MG63 (cell line): ENCODE results near the gene AGAP1. TPM values are rescaled to one million over a fixed set of nuclear protein-coding genes. Genes with fewer than 3 reads are reported as not detected.

Experiments used
- DNase-seq: peaks from one replicate; pipeline ENCODE4 v3.0.0-alpha.2; 2020
- H3K27me3 ChIP-seq: fragments of 250-450 bp; sonication (Bioruptor Pico); 2 replicates; pipeline ENCODE4 v1.5.1; 2020; ENCODE audit warnings: mild to moderate bottlenecking, moderate library complexity
- H3K36me3 ChIP-seq: fragments of 250-450 bp; sonication (Bioruptor Pico); 2 replicates; pipeline ENCODE4 v1.5.1; 2020; ENCODE audit warnings: mild to moderate bottlenecking, moderate library complexity
- H3K4me3 ChIP-seq: fragments of 250-450 bp; sonication (Bioruptor Pico); 2 replicates; pipeline ENCODE4 v1.5.1; 2020; ENCODE audit warnings: mild to moderate bottlenecking, moderate library complexity
- H3K9me3 ChIP-seq: fragments of 250-450 bp; sonication (Bioruptor Pico); 2 replicates; pipeline ENCODE4 v1.5.1; 2020; ENCODE audit warnings: mild to moderate bottlenecking, moderate library complexity
- total RNA-seq: library from RNA; depleted of rRNA; stranded (reverse); fragments of >200 nt; shearing (Covaris generic); gene quantifications from 2 replicates; pipeline ENCODE4 v1.2.3, GENCODE V29; 2014; ENCODE audit warnings: low replicate concordance

Gene AGAP1
- total RNA-seq, 1 experiment from 2014 or later, result 8.8 TPM

GRCh38 chr2:236010920-236011685 lies 517.3 kb downstream of the AGAP1 start:
- DNase-seq, result no peak
- H3K9me3 ChIP-seq, result no peaks in the 10 kb centered on the region; the same call in 1 of the 2 replicates
- no peaks in the 10 kb centered on the region for H3K27me3 ChIP-seq
- no peak overlapping the region for H3K4me3 ChIP-seq
- no peaks in the 10 kb centered on the region for H3K36me3 ChIP-seq

GRCh38 chr2:236012155-236012554 lies 518.3 kb downstream of the AGAP1 start:
- H3K4me3 ChIP-seq, result no peak overlapping the region
- no peaks in the 10 kb centered on the region for H3K36me3 ChIP-seq
- no peak for DNase-seq
- H3K9me3 ChIP-seq, result no peaks in the 10 kb centered on the region
- H3K27me3 ChIP-seq, result no peaks in the 10 kb centered on the region

GRCh38 chr2:236014408-236015131 lies 520.7 kb downstream of the AGAP1 start:
- no peaks in the 10 kb centered on the region for H3K27me3 ChIP-seq
- H3K36me3 ChIP-seq, result no peaks in the 10 kb centered on the region
- H3K4me3 ChIP-seq, result no peak overlapping the region
- DNase-seq, result no peak
- H3K9me3 ChIP-seq, result no peaks in the 10 kb centered on the region

- Histone ChIP-seq H3K4me3 (no peak overlapping the region), H3K9me3 (no peaks in the 10 kb centered on the region)
- no peak for DNase-seq
Measured at GRCh38 chr2:236015171-236015570, 521.3 kb downstream of the AGAP1 start.

GRCh38 chr2:236016496-236016895 lies 522.7 kb downstream of the AGAP1 start:
- no peaks in the 10 kb centered on the region for H3K9me3 ChIP-seq
- no peaks in the 10 kb centered on the region for H3K27me3 ChIP-seq
- no peaks in the 10 kb centered on the region for H3K36me3 ChIP-seq
- no peak overlapping the region for H3K4me3 ChIP-seq
- DNase-seq, result no peak

More at GRCh38 chr2:236015171-236015570, 521.3 kb downstream of the AGAP1 start:
- Histone ChIP-seq H3K27me3 (no peaks in the 10 kb centered on the region), H3K36me3 (no peaks in the 10 kb centered on the region)

- no peaks in the 10 kb centered on the region for H3K9me3 ChIP-seq
Measured at GRCh38 chr2:236017446-236017845, 523.6 kb downstream of the AGAP1 start.

GRCh38 chr2:236019434-236019833 lies 525.6 kb downstream of the AGAP1 start:
- Histone ChIP-seq H3K36me3 (no peaks in the 10 kb centered on the region), H3K4me3 (no peak overlapping the region), H3K27me3 (no peaks in the 10 kb centered on the region), H3K9me3 (no peaks in the 10 kb centered on the region)
- DNase-seq, result no peak

More at GRCh38 chr2:236017446-236017845, 523.6 kb downstream of the AGAP1 start:
- no peak overlapping the region for H3K4me3 ChIP-seq
- H3K27me3 ChIP-seq, result no peaks in the 10 kb centered on the region
- no peaks in the 10 kb centered on the region for H3K36me3 ChIP-seq
- no peak for DNase-seq

GRCh38 chr2:236021499-236022057 lies 527.7 kb downstream of the AGAP1 start:
- Histone ChIP-seq H3K27me3 (no peaks in the 10 kb centered on the region), H3K4me3 (no peak overlapping the region), H3K9me3 (no peaks in the 10 kb centered on the region), H3K36me3 (no peaks in the 10 kb centered on the region)
- no peak for DNase-seq

- DNase-seq, result no peak
- Histone ChIP-seq H3K36me3 (no peaks in the 10 kb centered on the region), H3K4me3 (no peak overlapping the region), H3K27me3 (no peaks in the 10 kb centered on the region), H3K9me3 (no peaks in the 10 kb centered on the region)
Measured at GRCh38 chr2:236022128-236022527, 528.3 kb downstream of the AGAP1 start.

GRCh38 chr2:236025892-236026291 lies 532.0 kb downstream of the AGAP1 start:
- H3K4me3 ChIP-seq, result no peak overlapping the region
- no peaks in the 10 kb centered on the region for H3K27me3 ChIP-seq
- no peak for DNase-seq
- no peaks in the 10 kb centered on the region for H3K36me3 ChIP-seq
- H3K9me3 ChIP-seq, result no peaks in the 10 kb centered on the region

- no peaks in the 10 kb centered on the region for H3K36me3 ChIP-seq
- no peaks in the 10 kb centered on the region for H3K27me3 ChIP-seq
- H3K9me3 ChIP-seq, result no peaks in the 10 kb centered on the region
- no peak overlapping the region for H3K4me3 ChIP-seq
- peak; percentile 8 for DNase-seq
Measured at GRCh38 chr2:236026841-236027240, 533.0 kb downstream of the AGAP1 start.

- Histone ChIP-seq H3K27me3 (no peaks in the 10 kb centered on the region), H3K36me3 (no peaks in the 10 kb centered on the region), H3K4me3 (no peak overlapping the region), H3K9me3 (no peaks in the 10 kb centered on the region)
- DNase-seq, result no peak
Measured at GRCh38 chr2:236028066-236028465, 534.2 kb downstream of the AGAP1 start.

- no peak for DNase-seq
- Histone ChIP-seq H3K9me3 (no peaks in the 10 kb centered on the region), H3K27me3 (no peaks in the 10 kb centered on the region), H3K36me3 (no peaks in the 10 kb centered on the region), H3K4me3 (no peak overlapping the region)
Measured at GRCh38 chr2:236033462-236033861, 539.6 kb downstream of the AGAP1 start.

GRCh38 chr2:236034974-236035373 lies 541.1 kb downstream of the AGAP1 start:
- Histone ChIP-seq H3K27me3 (no peaks in the 10 kb centered on the region), H3K36me3 (no peaks in the 10 kb centered on the region), H3K9me3 (no peaks in the 10 kb centered on the region), H3K4me3 (no peak overlapping the region)
- DNase-seq, result no peak

- Histone ChIP-seq H3K9me3 (no peaks in the 10 kb centered on the region), H3K36me3 (no peaks in the 10 kb centered on the region), H3K27me3 (no peaks in the 10 kb centered on the region), H3K4me3 (no peak overlapping the region)
- no peak for DNase-seq
Measured at GRCh38 chr2:236036045-236036444, 542.2 kb downstream of the AGAP1 start.

- Histone ChIP-seq H3K4me3 (no peak overlapping the region), H3K36me3 (no peaks in the 10 kb centered on the region), H3K27me3 (no peaks in the 10 kb centered on the region), H3K9me3 (no peaks in the 10 kb centered on the region)
- DNase-seq, result no peak
Measured at GRCh38 chr2:236038096-236038495, 544.3 kb downstream of the AGAP1 start.

GRCh38 chr2:236040600-236041328 lies 546.9 kb downstream of the AGAP1 start:
- Histone ChIP-seq H3K4me3 (no peak overlapping the region), H3K9me3 (no peaks in the 10 kb centered on the region), H3K36me3 (no peaks in the 10 kb centered on the region), H3K27me3 (no peaks in the 10 kb centered on the region)
- no peak for DNase-seq
